ENCODE data around the gene SMIM28. TPM values are rescaled to one million over a fixed set of nuclear protein-coding genes. Genes with fewer than 3 reads are reported as not detected.

Gene SMIM28
- total RNA-seq, 4 donors from 2014 or later, result not detected

DNA sequence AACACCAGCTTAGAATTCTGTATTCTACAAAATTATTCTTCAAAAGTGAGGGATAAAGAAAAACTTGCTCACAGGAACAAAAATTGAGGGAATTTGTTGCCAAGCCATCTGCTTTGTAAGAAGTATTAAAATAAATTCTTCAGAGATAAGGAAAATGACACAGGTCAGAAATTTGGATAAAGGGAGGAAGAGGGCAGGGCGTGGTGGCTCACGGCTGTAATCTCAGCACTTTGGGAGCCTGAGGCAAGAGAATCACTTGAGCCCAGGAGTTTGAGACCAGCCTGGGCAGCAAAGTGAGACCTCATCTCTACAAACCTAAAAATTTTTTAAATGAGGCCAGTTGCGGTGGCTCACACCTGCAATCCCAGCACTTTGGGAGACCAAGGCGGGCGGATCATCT, 11.8 kb downstream of the SMIM28 start:
- no peak for DNase-seq
- intact Hi-C loops (cut with DNase I), result no loop called here
- TF ChIP-seq POLR2A (IDR thresholded peaks at IDR 0.05), result no peak
- TF ChIP-seq, protein P1, sequence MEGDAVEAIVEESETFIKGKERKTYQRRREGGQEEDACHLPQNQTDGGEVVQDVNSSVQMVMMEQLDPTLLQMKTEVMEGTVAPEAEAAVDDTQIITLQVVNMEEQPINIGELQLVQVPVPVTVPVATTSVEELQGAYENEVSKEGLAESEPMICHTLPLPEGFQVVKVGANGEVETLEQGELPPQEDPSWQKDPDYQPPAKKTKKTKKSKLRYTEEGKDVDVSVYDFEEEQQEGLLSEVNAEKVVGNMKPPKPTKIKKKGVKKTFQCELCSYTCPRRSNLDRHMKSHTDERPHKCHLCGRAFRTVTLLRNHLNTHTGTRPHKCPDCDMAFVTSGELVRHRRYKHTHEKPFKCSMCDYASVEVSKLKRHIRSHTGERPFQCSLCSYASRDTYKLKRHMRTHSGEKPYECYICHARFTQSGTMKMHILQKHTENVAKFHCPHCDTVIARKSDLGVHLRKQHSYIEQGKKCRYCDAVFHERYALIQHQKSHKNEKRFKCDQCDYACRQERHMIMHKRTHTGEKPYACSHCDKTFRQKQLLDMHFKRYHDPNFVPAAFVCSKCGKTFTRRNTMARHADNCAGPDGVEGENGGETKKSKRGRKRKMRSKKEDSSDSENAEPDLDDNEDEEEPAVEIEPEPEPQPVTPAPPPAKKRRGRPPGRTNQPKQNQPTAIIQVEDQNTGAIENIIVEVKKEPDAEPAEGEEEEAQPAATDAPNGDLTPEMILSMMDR (IDR thresholded peaks at IDR 0.05), result no peak

DNA sequence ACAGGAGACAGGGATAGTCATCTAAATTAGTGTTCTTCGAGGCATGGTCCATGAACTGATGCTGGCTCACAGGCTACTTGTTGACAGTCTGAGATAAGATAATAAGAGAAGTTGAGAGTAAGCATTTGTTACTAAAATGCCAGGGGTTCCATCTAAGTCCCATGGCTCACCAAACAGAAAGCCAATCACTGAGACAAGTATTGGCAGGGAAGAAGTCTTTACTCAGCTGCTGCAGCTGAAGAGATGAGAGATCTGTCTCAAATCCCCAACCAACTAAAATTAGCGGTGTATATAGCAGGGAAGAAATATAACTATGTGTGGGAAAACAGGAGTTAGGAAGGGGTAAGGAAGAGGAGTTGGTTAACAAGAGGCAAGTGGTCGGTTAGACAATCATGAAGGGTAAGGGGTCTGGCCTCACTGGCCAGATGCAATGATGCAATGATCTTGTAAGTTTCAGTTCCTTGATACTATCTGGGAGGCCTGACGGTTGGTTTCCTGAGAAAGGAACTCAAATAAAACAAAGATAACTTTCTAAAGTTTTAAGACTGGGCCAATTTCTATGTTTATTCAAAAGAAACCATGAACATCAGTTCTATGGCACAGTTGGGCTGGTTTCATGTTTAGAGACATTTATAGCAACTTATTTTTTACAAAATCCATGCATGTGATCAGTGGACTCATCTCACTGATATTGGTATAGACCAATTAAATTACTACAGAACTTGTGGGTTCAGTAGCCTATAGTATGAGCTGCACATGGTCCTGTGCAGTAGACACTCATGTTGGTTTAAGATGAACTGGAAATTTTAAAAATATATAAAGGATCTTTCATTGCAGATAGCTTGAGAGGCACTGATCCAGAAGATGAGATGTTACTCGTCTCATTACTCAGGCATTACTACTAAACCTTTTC, 16.4 kb downstream of the SMIM28 start:
- intact Hi-C loops (cut with DNase I), result no loop called here
- DNase-seq, result no peak
- Histone ChIP-seq H3K9me3 (no peaks in the 10 kb centered on the region), H3K36me3 (no peaks in the 10 kb centered on the region), H3K4me3 (replicated peaks in 1 of 3) (no peak overlapping the region), H3K27me3 (no peaks in the 10 kb centered on the region), H3K4me1 (no peaks in the 10 kb centered on the region), H3K27ac (no peak overlapping the region)
- WGBS, 2 donors, result 82 to 84% methylated on average over 5 of the region's 5 CpGs
- no peak for TF ChIP-seq POLR2A (IDR thresholded peaks at IDR 0.05)
- TF ChIP-seq, protein P1 (IDR thresholded peaks at IDR 0.05), result no peak

More for the DNA sequence above, 11.8 kb downstream of the SMIM28 start:
- Histone ChIP-seq H3K4me1 (no peaks in the 10 kb centered on the region), H3K27ac (no peak overlapping the region), H3K27me3 (no peaks in the 10 kb centered on the region), H3K9me3 (no peaks in the 10 kb centered on the region), H3K36me3 (no peaks in the 10 kb centered on the region), H3K4me3 (replicated peaks in 1 of 3) (no peak overlapping the region)
- 87 to 95% methylated on average over 5 of the region's 5 CpGs for WGBS, 2 donors

DNA sequence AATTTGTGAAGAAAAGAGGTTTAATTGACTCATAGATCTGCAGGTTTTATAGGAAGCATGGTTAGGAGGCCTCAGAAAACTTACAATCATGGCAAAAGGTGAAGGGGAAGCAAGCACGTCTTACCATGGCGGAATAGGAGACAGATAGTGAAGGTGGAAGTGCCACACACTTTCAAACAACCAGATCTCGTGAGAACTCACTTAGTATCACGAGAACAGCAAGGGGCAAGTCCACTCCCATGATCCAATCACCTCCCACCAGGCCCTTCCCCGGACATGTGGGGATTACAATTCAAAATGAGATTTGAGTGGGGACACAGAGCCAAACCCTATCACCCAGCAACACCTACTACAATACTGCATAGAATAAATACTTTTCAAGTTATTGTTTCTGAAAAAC, 19.0 kb downstream of the SMIM28 start:
- 90 to 93% methylated on average over 5 of the region's 5 CpGs for WGBS, 2 donors
- H3K4me1 ChIP-seq, result no peaks in the 10 kb centered on the region
- no peaks in the 10 kb centered on the region for H3K27me3 ChIP-seq
- no peaks in the 10 kb centered on the region for H3K9me3 ChIP-seq
- no peak for DNase-seq
- H3K36me3 ChIP-seq, result no peaks in the 10 kb centered on the region
- no peak overlapping the region for H3K4me3 ChIP-seq (replicated peaks in 1 of 3)
- H3K27ac ChIP-seq, result no peak overlapping the region
- TF ChIP-seq POLR2A (IDR thresholded peaks at IDR 0.05), result no peak
- TF ChIP-seq, protein P1 (IDR thresholded peaks at IDR 0.05), result no peak
- intact Hi-C loops (cut with DNase I), result no loop called here

DNA sequence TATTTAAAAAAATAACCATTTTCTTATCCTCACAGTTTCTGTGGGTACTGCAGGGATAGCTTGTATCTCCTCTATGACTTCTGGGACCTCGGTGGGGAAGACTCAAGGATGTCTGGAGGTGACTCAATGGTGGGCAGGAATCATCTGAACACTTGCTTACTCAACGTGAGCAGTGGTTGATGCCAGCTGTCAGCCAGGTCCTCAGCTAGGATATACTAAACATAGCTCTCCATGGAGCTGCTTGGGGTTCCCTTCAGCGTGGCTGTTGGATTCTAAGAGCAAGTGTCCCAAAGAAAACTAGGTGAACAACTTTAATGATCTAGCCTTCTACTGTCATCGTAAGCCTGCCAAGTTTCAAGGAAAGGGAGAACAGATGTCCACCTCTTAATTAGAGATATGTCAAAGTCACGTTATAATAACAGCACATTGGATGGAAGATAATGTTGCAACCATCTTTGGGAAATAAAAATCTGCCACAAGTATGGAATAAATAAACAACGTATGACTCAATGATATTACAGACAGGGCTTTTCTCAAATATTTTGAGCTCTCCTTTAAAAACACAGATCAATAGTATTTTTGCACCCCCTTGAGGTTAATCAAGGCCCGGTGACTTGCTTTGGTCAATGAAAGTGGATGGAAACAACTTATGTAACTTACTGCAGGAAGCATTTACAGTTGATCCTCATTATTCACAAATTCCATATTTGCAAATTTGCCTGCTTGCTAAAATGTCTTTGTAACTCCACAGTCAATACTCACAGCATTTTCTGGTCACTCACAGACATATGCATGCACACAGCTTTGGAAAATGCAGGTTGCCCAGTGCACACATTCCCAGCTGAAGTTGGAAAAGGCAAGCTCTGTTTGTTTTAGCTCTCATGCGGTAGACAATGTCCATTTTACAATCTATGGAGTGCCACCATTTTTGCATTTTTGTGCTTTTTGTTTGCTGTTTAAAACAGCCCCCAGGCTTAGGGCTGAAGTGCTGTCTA, 19.7 kb downstream of the SMIM28 start:
- Histone ChIP-seq H3K4me3 (replicated peaks in 1 of 3) (no peak overlapping the region), H3K27ac (no peak overlapping the region), H3K27me3 (no peaks in the 10 kb centered on the region), H3K4me1 (no peaks in the 10 kb centered on the region), H3K36me3 (no peaks in the 10 kb centered on the region), H3K9me3 (no peaks in the 10 kb centered on the region)
- WGBS, 2 donors, result 85 to 86% methylated on average over 8 of the region's 8 CpGs
- no peak for DNase-seq
- intact Hi-C loops (cut with DNase I), result no loop called here
- no peak for TF ChIP-seq POLR2A (IDR thresholded peaks at IDR 0.05)
- TF ChIP-seq, protein P1 (IDR thresholded peaks at IDR 0.05), result no peak
